HG02885 (cell line): ENCODE measurements around the gene C2orf81.
"Not testable (repeated sequence)": the region's sequence is repeated elsewhere in the genome, so short reads cannot be mapped to it uniquely, and the experiment has no call there.

Source experiments
- ATAC-seq: cut with Tn5 transposase; IDR thresholded peaks from one replicate; pipeline ENCODE4 v1.9.1; 2021; ENCODE audit warnings: mild to moderate bottlenecking; ENCODE audit not compliant: unreplicated experiment, poor library complexity

Gene C2orf81

GRCh38 chr2:74424995-74425406 lies 3.6 kb upstream of the C2orf81 start:
- ATAC-seq: no peak

GRCh38 chr2:74424139-74424992 lies 2.9 kb upstream of the C2orf81 start:
- no peak for ATAC-seq

GRCh38 chr2:74423231-74424095 lies 2.0 kb upstream of the C2orf81 start:
- ATAC-seq: no peak

- not testable (repeated sequence) for ATAC-seq
Observed at GRCh38 chr2:74420443-74421103, 846 bp downstream of the C2orf81 start.

- no peak for ATAC-seq
Observed at GRCh38 chr2:74420006-74420405, 1.4 kb downstream of the C2orf81 start.

- ATAC-seq: no peak
Observed at GRCh38 chr2:74419345-74419744, 2.1 kb downstream of the C2orf81 start.

- ATAC-seq: no peak
Observed at GRCh38 chr2:74418312-74418711, 3.1 kb downstream of the C2orf81 start.

GRCh38 chr2:74417763-74418162 lies 3.7 kb downstream of the C2orf81 start:
- no peak for ATAC-seq

GRCh38 chr2:74417197-74417596 lies 4.2 kb downstream of the C2orf81 start:
- ATAC-seq: no peak

GRCh38 chr2:74416778-74417177 lies 4.6 kb downstream of the C2orf81 start:
- no peak for ATAC-seq

GRCh38 chr2:74415762-74416395 lies 5.5 kb downstream of the C2orf81 start:
- ATAC-seq: no peak

GRCh38 chr2:74414881-74415761 lies 6.3 kb downstream of the C2orf81 start:
- ATAC-seq: no peak

GRCh38 chr2:74414441-74414840 lies 7.0 kb downstream of the C2orf81 start:
- no peak for ATAC-seq

- no peak for ATAC-seq
Observed at GRCh38 chr2:74413001-74413698, 8.3 kb downstream of the C2orf81 start.

GRCh38 chr2:74407682-74408081 lies 13.7 kb downstream of the C2orf81 start:
- no peak for ATAC-seq

- ATAC-seq: peak; percentile 53
Observed at GRCh38 chr2:74406035-74406434, 15.4 kb downstream of the C2orf81 start.

- ATAC-seq: no peak
Observed at GRCh38 chr2:74401891-74402290, 19.5 kb downstream of the C2orf81 start.

- no peak for ATAC-seq
Observed at GRCh38 chr2:74399785-74400184, 21.6 kb downstream of the C2orf81 start.

- ATAC-seq: no peak
Observed at GRCh38 chr2:74396149-74396548, 25.3 kb downstream of the C2orf81 start.
